ENCODE results near the gene ALDH3A2.

Gene ALDH3A2

DNA sequence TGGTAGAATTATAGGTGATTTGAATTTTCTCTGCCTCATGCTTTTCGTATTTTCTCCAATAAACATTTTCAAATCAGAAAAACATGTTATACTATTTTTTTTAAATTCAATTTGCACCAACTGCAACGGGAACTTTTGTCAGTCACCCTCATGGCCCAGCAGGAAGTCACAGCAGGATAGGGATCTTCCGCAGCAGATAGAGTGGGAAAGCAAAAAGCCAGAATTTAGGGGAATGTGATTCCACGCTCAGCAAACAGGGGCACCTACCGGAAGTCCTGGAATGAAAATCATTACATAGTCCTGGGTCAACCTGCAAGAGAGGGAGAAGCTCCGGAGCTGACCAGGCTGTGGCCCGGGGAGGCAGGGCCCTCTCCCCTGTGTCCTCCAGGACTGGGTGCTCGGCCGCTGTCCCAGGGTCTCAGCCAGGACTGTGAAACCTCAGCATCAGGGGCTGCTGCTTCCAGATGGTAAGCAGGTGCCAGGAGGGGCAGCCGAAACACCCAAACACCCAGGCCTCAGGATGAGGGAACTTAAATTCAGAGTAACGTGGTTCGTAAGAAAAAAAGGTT is 64.0 kb downstream of the ALDH3A2 start:
- H3K36me3 ChIP-seq (ENCODE audit: insufficient read depth, low read length): no peaks in the 10 kb centered on the region
- H3K27ac ChIP-seq: peak overlapping the region; percentile 36; the same call in 1 of the 2 replicates
- H3K9me3 ChIP-seq (ENCODE audit: low read depth, low read length): no peaks in the 10 kb centered on the region
- DNase-seq (ENCODE audit: low read depth, low spot score): no peak
- H3K9ac ChIP-seq (ENCODE audit: insufficient read length): peak overlapping the region; percentile 26
- H3K4me3 ChIP-seq: no peak overlapping the region
- no peak for TF ChIP-seq FOXP2 (optimal IDR thresholded peaks at IDR 0.05; ENCODE audit: control extremely low read depth, extremely low read length, insufficient read depth)
- TF ChIP-seq POLR2AphosphoS5 (IDR thresholded peaks at IDR 0.05; ENCODE audit: borderline replicate concordance, low read depth, low read length): no peak
- TF ChIP-seq EZH2 (IDR thresholded peaks at IDR 0.05): no peak

DNA sequence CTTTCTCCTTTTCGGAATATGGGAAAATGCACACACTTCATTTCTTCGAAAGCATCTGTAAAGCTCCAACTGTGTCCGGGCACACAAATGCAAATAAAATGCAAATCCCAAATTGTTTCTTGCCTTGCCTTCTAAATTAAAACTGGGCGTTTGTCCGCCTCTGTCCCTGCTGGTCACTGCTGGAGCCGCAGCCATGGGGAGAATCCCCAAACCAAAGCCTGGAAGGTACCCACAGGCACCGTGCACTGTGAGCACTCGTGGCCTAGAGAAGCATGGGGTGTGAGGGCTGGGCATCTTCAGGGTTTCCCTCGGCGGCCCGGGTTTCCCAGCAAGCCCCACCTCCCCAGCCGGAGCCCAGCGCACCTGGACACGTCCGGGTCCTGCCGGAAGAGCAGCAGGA is 64.9 kb downstream of the ALDH3A2 start:
- TF ChIP-seq FOXP2 (optimal IDR thresholded peaks at IDR 0.05; ENCODE audit: control extremely low read depth, extremely low read length, insufficient read depth): no peak
- no peak for TF ChIP-seq EZH2 (IDR thresholded peaks at IDR 0.05)
- TF ChIP-seq POLR2AphosphoS5 (IDR thresholded peaks at IDR 0.05; ENCODE audit: borderline replicate concordance, low read depth, low read length): no peak
- no peak for DNase-seq (ENCODE audit: low read depth, low spot score)
- no peak overlapping the region for H3K27ac ChIP-seq
- H3K4me3 ChIP-seq: no peak overlapping the region
- H3K36me3 ChIP-seq (ENCODE audit: insufficient read depth, low read length): no peaks in the 10 kb centered on the region
- H3K9ac ChIP-seq (ENCODE audit: insufficient read length): no peak overlapping the region
- no peaks in the 10 kb centered on the region for H3K9me3 ChIP-seq (ENCODE audit: low read depth, low read length)

DNA sequence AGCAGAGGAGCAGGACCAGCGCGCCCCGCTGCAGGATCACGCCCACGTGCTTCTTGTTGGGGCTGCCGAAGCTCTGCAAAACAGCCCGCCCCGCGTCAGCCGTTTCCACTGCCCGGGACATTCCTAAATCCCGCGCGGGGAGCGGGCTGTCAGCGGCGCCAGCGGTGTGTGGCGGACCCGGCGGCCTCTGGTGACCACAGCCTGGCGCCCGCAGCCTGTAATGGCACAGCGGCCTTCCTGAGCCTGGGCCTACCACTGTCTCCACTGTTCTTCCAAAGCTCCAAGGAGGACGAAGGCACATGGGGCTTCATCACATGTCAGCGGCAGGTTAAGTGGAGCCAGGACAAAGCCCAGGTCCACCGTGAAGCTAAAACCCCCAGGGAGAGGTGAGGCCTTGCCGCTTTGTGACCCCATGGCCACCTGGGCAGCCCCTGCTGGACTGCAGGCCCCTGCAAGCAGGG is 65.4 kb downstream of the ALDH3A2 start:
- no peaks in the 10 kb centered on the region for H3K36me3 ChIP-seq (ENCODE audit: insufficient read depth, low read length)
- H3K9ac ChIP-seq (ENCODE audit: insufficient read length): no peak overlapping the region
- no peak for TF ChIP-seq FOXP2 (optimal IDR thresholded peaks at IDR 0.05; ENCODE audit: control extremely low read depth, extremely low read length, insufficient read depth)
- TF ChIP-seq EZH2 (IDR thresholded peaks at IDR 0.05): no peak
- no peak for TF ChIP-seq POLR2AphosphoS5 (IDR thresholded peaks at IDR 0.05; ENCODE audit: borderline replicate concordance, low read depth, low read length)
- no peak for DNase-seq (ENCODE audit: low read depth, low spot score)
- H3K27ac ChIP-seq: no peak overlapping the region
- H3K4me3 ChIP-seq: no peak overlapping the region
- no peaks in the 10 kb centered on the region for H3K9me3 ChIP-seq (ENCODE audit: low read depth, low read length)

DNA sequence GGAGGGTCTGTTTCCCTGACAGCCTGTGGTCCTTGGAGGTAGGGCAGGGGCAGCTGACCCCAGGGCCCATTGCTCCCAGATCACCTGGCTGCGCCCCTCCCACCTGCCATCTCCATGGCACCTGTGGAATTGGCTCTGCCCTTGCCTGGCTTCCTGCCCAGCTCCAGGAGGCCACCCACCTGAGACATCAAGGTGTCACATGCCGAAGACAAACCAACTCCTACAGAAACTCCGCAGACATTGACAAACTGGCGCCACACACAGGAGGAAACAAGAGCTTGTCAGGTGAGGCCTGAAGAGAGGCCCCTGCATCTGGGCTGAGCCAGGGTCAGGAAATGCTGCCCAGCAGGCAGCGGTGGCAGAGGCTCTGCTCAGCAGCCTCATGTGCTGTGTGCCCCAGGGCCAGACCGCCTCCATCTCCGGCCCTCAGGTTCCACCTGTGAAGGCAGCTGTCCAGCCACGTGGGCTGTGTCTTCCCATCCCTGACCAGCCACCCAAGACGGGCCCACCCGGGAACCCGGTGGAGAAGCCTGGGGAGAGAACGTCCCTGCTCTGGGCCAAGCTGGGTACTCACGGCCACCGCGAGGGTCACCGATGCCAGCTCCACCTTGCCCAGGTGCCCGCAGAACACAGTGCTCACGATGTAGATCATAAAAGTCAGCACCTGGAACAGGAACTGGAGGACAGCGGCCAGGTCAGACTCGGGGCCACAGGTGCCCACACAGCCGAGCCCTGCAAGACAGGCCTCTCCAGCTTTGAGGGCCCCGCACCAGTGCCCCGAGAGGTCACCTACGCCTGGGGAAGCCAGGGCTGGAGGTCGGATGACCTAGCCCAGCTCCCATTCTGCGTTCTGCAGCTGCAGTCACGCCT is 66.2 kb downstream of the ALDH3A2 start:
- no peak for DNase-seq (ENCODE audit: low read depth, low spot score)
- H3K27ac ChIP-seq: no peak overlapping the region

DNA sequence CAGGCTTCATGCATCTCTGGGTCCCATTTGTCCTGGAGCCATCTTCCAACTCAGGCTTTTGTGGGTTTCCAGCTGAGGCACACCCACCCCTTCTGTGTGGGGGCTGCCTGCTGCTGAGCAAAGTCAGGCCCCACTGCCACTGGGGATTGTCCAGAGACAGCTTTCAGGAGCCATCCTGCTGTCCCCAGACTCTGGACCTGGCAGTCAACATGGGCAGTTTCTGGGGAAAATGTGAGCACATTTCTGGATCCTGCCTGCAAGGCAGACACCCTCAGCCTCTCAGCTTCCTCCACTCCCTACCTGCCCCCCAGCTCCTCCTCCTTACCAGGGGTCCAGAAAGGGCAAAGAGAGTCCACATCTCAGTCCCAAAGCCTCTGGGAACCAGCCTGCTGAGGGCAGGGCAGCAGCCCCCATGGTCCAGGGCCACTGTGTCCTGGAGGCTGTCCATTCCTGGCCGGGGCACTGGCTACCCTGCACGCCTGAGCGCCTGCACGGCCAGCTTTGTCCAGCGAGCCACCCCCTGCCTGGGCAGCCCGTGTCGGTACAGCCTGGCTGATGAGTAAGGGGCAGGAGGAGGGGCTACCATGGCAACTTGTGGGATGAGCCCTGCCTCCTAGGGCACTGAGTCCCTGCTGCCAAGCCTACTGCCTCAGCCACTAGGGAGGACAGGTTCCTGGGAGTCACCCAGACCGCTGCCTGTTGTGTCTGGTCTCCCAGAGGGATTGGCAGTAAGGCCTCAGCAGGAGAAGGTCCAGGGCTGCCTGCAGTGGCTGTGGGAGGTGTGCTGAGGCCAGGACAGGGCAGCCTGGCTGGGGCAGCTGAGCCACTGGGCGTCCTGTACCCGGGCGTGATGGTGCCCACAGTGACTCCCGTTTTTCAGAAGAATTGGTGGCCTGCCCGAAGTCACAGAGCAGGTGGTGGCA is 67.8 kb downstream of the ALDH3A2 start, which contains the start of gene SLC47A2:
TSS of gene SLC47A2 (minus strand) at position 477 of the 923 bp plus-strand sequence. CDS start at position 448, 29 bp downstream.
- TF ChIP-seq EZH2 (IDR thresholded peaks at IDR 0.05): no peak
- TF ChIP-seq POLR2AphosphoS5 (IDR thresholded peaks at IDR 0.05; ENCODE audit: borderline replicate concordance, low read depth, low read length): no peak
- TF ChIP-seq FOXP2 (optimal IDR thresholded peaks at IDR 0.05; ENCODE audit: control extremely low read depth, extremely low read length, insufficient read depth): no peak
- DNase-seq (ENCODE audit: low read depth, low spot score): no peak
- Histone ChIP-seq H3K9me3 (ENCODE audit: low read depth, low read length) (no peaks in the 10 kb centered on the region), H3K36me3 (ENCODE audit: insufficient read depth, low read length) (no peaks in the 10 kb centered on the region), H3K9ac (ENCODE audit: insufficient read length) (no peak within 1 kb of the TSS), H3K4me3 (no peak within 1 kb of the TSS), H3K27ac (no peak within 1 kb of the TSS)

More for the DNA sequence above, 66.2 kb downstream of the ALDH3A2 start:
- Histone ChIP-seq H3K36me3 (ENCODE audit: insufficient read depth, low read length) (no peaks in the 10 kb centered on the region), H3K4me3 (no peak overlapping the region), H3K9me3 (ENCODE audit: low read depth, low read length) (no peaks in the 10 kb centered on the region), H3K9ac (ENCODE audit: insufficient read length) (no peak overlapping the region)
- TF ChIP-seq FOXP2 (optimal IDR thresholded peaks at IDR 0.05; ENCODE audit: control extremely low read depth, extremely low read length, insufficient read depth): no peak
- no peak for TF ChIP-seq POLR2AphosphoS5 (IDR thresholded peaks at IDR 0.05; ENCODE audit: borderline replicate concordance, low read depth, low read length)
- no peak for TF ChIP-seq EZH2 (IDR thresholded peaks at IDR 0.05)

DNA sequence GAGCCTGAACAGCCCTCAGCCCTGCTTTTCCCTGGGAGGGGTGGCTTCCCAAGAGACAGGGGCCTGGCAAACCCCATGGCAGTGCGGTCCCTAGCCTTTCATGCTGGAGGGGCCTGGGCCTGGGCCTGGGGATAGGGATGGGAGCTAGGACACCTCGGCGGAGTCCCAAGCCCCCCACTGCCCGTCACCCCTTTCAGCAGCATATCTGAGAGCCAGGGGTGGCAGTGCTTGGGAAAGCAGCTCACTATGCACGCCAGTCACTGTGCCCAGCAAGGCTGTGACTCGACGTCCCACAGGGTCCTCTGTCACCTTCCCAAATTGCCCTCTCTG is 68.4 kb downstream of the ALDH3A2 start:
- no peak for DNase-seq (ENCODE audit: low read depth, low spot score)
- Histone ChIP-seq H3K27ac (no peak overlapping the region), H3K9ac (ENCODE audit: insufficient read length) (no peak overlapping the region), H3K36me3 (ENCODE audit: insufficient read depth, low read length) (no peaks in the 10 kb centered on the region), H3K9me3 (ENCODE audit: low read depth, low read length) (no peaks in the 10 kb centered on the region), H3K4me3 (no peak overlapping the region)
- TF ChIP-seq FOXP2 (optimal IDR thresholded peaks at IDR 0.05; ENCODE audit: control extremely low read depth, extremely low read length, insufficient read depth): no peak
- no peak for TF ChIP-seq EZH2 (IDR thresholded peaks at IDR 0.05)
- no peak for TF ChIP-seq POLR2AphosphoS5 (IDR thresholded peaks at IDR 0.05; ENCODE audit: borderline replicate concordance, low read depth, low read length)

DNA sequence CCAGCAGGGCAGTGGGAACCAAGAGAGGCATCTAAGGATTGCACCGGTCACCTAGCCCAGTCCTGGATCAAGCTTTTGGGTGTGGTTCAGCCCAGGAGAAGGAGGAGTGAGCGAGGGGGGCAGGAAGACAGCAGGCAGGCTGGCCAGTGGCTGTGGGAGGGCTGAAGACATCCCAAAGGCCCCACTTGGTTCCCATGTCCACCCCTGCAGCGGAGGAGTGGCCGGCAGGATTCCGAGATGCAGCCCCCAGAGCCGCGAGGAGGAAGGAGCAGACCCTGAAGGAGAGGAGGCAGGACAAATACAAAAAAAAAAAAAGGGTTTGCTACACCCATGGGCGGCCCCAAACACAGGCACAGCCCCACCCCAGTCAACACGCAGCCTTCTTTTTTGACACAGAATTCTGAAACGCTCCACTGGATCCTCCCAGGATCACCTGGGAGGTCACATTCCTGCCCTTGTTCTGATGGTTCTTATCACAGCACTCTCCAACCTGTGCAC is 68.9 kb downstream of the ALDH3A2 start:
- Histone ChIP-seq H3K27ac (no peak overlapping the region), H3K9me3 (ENCODE audit: low read depth, low read length) (no peaks in the 10 kb centered on the region), H3K4me3 (no peak overlapping the region), H3K9ac (ENCODE audit: insufficient read length) (no peak overlapping the region), H3K36me3 (ENCODE audit: insufficient read depth, low read length) (no peaks in the 10 kb centered on the region)
- DNase-seq (ENCODE audit: low read depth, low spot score): no peak
- TF ChIP-seq EZH2 (IDR thresholded peaks at IDR 0.05) (no peak), POLR2AphosphoS5 (IDR thresholded peaks at IDR 0.05; ENCODE audit: borderline replicate concordance, low read depth, low read length) (no peak), FOXP2 (optimal IDR thresholded peaks at IDR 0.05; ENCODE audit: control extremely low read depth, extremely low read length, insufficient read depth) (no peak)

Measured in SK-N-MC (cell line).